H1 (cell line): ENCODE results near the gene ANKRD13B. TPM values are rescaled to one million over a fixed set of nuclear protein-coding genes. Genes with fewer than 3 reads are reported as not detected.

ENCODE experiments used
- CTCF ChIA-PET: fragments of 300-600 bp; sonication (Branson Sonifier 250); formaldehyde crosslinking; loops from one replicate; lab custom pipeline; 2021; ENCODE audit not compliant: partially characterized antibody; lab: Charles Lee
- POLR2A ChIA-PET: fragments of 300-600 bp; sonication (Branson Sonifier 250); formaldehyde crosslinking; loops from one replicate; lab custom pipeline; 2021; ENCODE audit warnings: inconsistent platforms; ENCODE audit not compliant: partially characterized antibody; lab: Charles Lee
- DNase-seq, 2 experiments: peaks; one replicate each; pipeline versions ENCODE4 v3.0.0 to v3.0.0-alpha.2; 2010 to 2022; ENCODE audit warnings: low spot score in 2 of 2, low read depth in 1 of 2, mixed read lengths in 1 of 2
- FAIRE-seq: peaks from 2 replicates; lab custom pipeline; 2011; peaks lifted over from hg19 to GRCh38; lab: Jason Lieb, UNC
- H2AFZ ChIP-seq: 2 replicates; pipeline ENCODE4 v1.8.1; 2012; ENCODE audit warnings: low read length, inconsistent platforms
- H2AK5ac ChIP-seq: 2 replicates; pipeline ENCODE4 v1.6.1; 2013; ENCODE audit warnings: low read depth, low read length
- H2BK120ac ChIP-seq: replicated peaks from 2 replicates; pipeline ENCODE3; 2013; ENCODE audit warnings: low read depth, low read length, inconsistent platforms
- H2BK12ac ChIP-seq: 2 replicates; pipeline ENCODE4 v1.6.1; 2013; ENCODE audit warnings: low read depth, low read length
- H2BK15ac ChIP-seq: 2 replicates; pipeline ENCODE4 v1.6.1; 2013; ENCODE audit warnings: low read length
- H2BK20ac ChIP-seq: 2 replicates; pipeline ENCODE4 v1.6.1; 2013; ENCODE audit warnings: low read length
- H2BK5ac ChIP-seq: 2 replicates; pipeline ENCODE4 v1.6.1; 2013; ENCODE audit warnings: low read depth, low read length
- H3K14ac ChIP-seq: 2 replicates; pipeline ENCODE4 v1.6.1; 2013; ENCODE audit warnings: inconsistent platforms; ENCODE audit not compliant: insufficient read length
- H3K18ac ChIP-seq: 2 replicates; pipeline ENCODE4 v1.6.1; 2013; ENCODE audit warnings: low read length; ENCODE audit errors: extremely low read depth
- H3K23ac ChIP-seq: 2 replicates; pipeline ENCODE4 v1.6.1; 2013; ENCODE audit warnings: inconsistent platforms; ENCODE audit not compliant: insufficient read length
- H3K23me2 ChIP-seq: 2 replicates; pipeline ENCODE4 v1.6.1; 2013; ENCODE audit warnings: low read depth, low read length
- H3K27ac ChIP-seq: 2 replicates; pipeline ENCODE4 v1.6.1; 2011; ENCODE audit warnings: low read depth, low read length, inconsistent platforms
- H3K27me3 ChIP-seq, 4 experiments: replicated peaks in 1 of 4; 1 replicate in 1 of 4; 2 replicates in 3 of 4; pipeline versions ENCODE4 v1.6.1 to v1.8.1; 2011 to 2013; ENCODE audit warnings: low read length in 3 of 4, mild to moderate bottlenecking in 3 of 4, inconsistent platforms in 2 of 4, mixed read lengths in 2 of 4, moderate library complexity in 1 of 4; ENCODE audit not compliant: control insufficient read depth in 3 of 4, insufficient read depth in 3 of 4; ENCODE audit errors: extremely low read depth in 1 of 4
- H3K36me3 ChIP-seq, 4 experiments: 2 replicates each; pipeline versions ENCODE4 v1.6.1 to v1.8.1; 2011 to 2013; ENCODE audit warnings: mild to moderate bottlenecking in 4 of 4, low read length in 3 of 4, moderate library complexity in 2 of 4, control low read depth in 1 of 4, inconsistent platforms in 1 of 4; ENCODE audit not compliant: insufficient read depth in 4 of 4, control insufficient read depth in 2 of 4
- H3K4ac ChIP-seq: replicated peaks from 2 replicates; pipeline ENCODE3; 2013; ENCODE audit warnings: low read length, low read depth, mixed read lengths, inconsistent platforms; ENCODE audit not compliant: insufficient read length
- H3K4me1 ChIP-seq, 4 experiments: replicated peaks in 1 of 4; 1 replicate in 1 of 4; 2 replicates in 3 of 4; pipeline versions ENCODE4 v1.6.1 to v1.8.1; 2011 to 2013; ENCODE audit warnings: low read length in 3 of 4, inconsistent platforms in 2 of 4, mixed read lengths in 1 of 4; ENCODE audit not compliant: insufficient read depth in 4 of 4, control insufficient read depth in 3 of 4
- H3K4me2 ChIP-seq, 2 experiments: 2 replicates each; pipeline versions ENCODE4 v1.6.1 to v1.8.1; 2011 to 2013; ENCODE audit warnings: low read depth in 2 of 2, low read length in 2 of 2, control low read depth in 1 of 2, inconsistent platforms in 1 of 2, mild to moderate bottlenecking in 1 of 2; ENCODE audit not compliant: insufficient read depth in 1 of 2
- H3K4me3 ChIP-seq, 4 experiments: fragments of 200-600, 300-600 bp in 1 of 4; sonication (generic), shearing (Covaris generic), sonication (Bioruptor Twin) in 1 of 4; 2 replicates each; pipeline versions ENCODE4 v1.5.1 to v1.8.1; 2011 to 2016; ENCODE audit warnings: low read length in 4 of 4, low read depth in 3 of 4, control low read depth in 2 of 4, inconsistent platforms in 2 of 4, mild to moderate bottlenecking in 2 of 4, mixed read lengths in 1 of 4, moderate library complexity in 1 of 4; ENCODE audit not compliant: insufficient read depth in 2 of 4; ENCODE audit errors: extremely low read depth in 1 of 4
- H3K56ac ChIP-seq: replicated peaks from 2 replicates; pipeline ENCODE3; 2013; ENCODE audit warnings: low read depth, mild to moderate bottlenecking, mixed read lengths, low read length, inconsistent platforms; ENCODE audit not compliant: insufficient read length
- H3K79me1 ChIP-seq: 2 replicates; pipeline ENCODE4 v1.6.1; 2013; ENCODE audit warnings: low read depth, low read length, control low read depth
- H3K79me2 ChIP-seq, 2 experiments: 2 replicates each; pipeline versions ENCODE4 v1.6.1 to v1.8.1; 2012 to 2013; ENCODE audit warnings: low read length in 2 of 2, mild to moderate bottlenecking in 2 of 2, inconsistent platforms in 1 of 2; ENCODE audit not compliant: insufficient read depth in 2 of 2, control insufficient read depth in 1 of 2
- H3K9ac ChIP-seq, 4 experiments: replicated peaks in 1 of 4; 1 replicate in 1 of 4; 2 replicates in 3 of 4; pipeline versions ENCODE4 v1.6.1 to v1.8.1; 2011 to 2013; ENCODE audit warnings: low read depth in 3 of 4, low read length in 3 of 4, control low read depth in 2 of 4, mild to moderate bottlenecking in 2 of 4, moderate library complexity in 2 of 4, inconsistent platforms in 1 of 4; ENCODE audit errors: extremely low read depth in 1 of 4
- H3K9me3 ChIP-seq, 2 experiments: 2 replicates each; pipeline versions ENCODE4 v1.6.1 to v1.8.1; 2012 to 2013; ENCODE audit warnings: mild to moderate bottlenecking in 2 of 2, moderate library complexity in 2 of 2, control low read depth in 1 of 2, inconsistent platforms in 1 of 2, low read depth in 1 of 2, low read length in 1 of 2, mixed read lengths in 1 of 2; ENCODE audit not compliant: insufficient read depth in 2 of 2
- H4K20me1 ChIP-seq, 2 experiments: replicated peaks in 1 of 2; 2 replicates each; pipeline versions ENCODE3 to v1.8.1; 2011 to 2013; ENCODE audit warnings: inconsistent platforms in 2 of 2, low read length in 2 of 2, mild to moderate bottlenecking in 1 of 2; ENCODE audit not compliant: insufficient read depth in 2 of 2, control insufficient read depth in 1 of 2
- H4K5ac ChIP-seq: 2 replicates; pipeline ENCODE4 v1.6.1; 2013; ENCODE audit warnings: low read length, low read depth, mixed read lengths, inconsistent platforms; ENCODE audit not compliant: insufficient read length
- H4K8ac ChIP-seq: 2 replicates; pipeline ENCODE4 v1.8.0; 2013; ENCODE audit warnings: mild to moderate bottlenecking, moderate library complexity, low read length, inconsistent platforms; ENCODE audit not compliant: insufficient read depth; ENCODE audit errors: extremely low read depth
- H4K91ac ChIP-seq: replicated peaks from 2 replicates; pipeline ENCODE3; 2013; ENCODE audit warnings: low read length, mixed read lengths, inconsistent platforms; ENCODE audit not compliant: insufficient read length
- BRCA1 ChIP-seq: IDR thresholded peaks from 2 replicates; pipeline ENCODE4 v1.6.1; 2012; ENCODE audit warnings: low read depth, low read length, improper control_type of control experiment
- SP1 ChIP-seq: IDR thresholded peaks from 2 replicates; pipeline ENCODE4 v1.6.1; 2011; ENCODE audit warnings: low read depth, low read length
- SP4 ChIP-seq: IDR thresholded peaks from 2 replicates; pipeline ENCODE4 v1.6.1; 2012; ENCODE audit warnings: low read length, inconsistent platforms
- TBP ChIP-seq: IDR thresholded peaks from 2 replicates; pipeline ENCODE4 v1.6.1; 2011; ENCODE audit warnings: low read depth, low read length, improper control_type of control experiment
- WGBS, 2 experiments: shearing (Covaris generic) in 1 of 2; methylation state at CpG; one replicate each; pipeline versions ENCODE4 v1.1.6 to v1.1.7; 2013 to 2015; ENCODE audit warnings: low lambda C conversion rate in 2 of 2, mixed read lengths in 2 of 2, inconsistent platforms in 1 of 2, low coverage in 1 of 2, missing lambda C conversion rate in 1 of 2; ENCODE audit not compliant: insufficient replicate concordance in 2 of 2, insufficient coverage in 1 of 2, insufficient read length in 1 of 2; ENCODE audit errors: extremely low coverage in 1 of 2, missing lambda C conversion rate in 1 of 2; 5-methylcytosine and 5-hydroxymethylcytosine counted together
- polyA plus RNA-seq, 7 experiments: library from polyadenylated mRNA; depleted of rRNA in 3 of 7; stranded (reverse) in 5 of 7; unstranded in 2 of 7; fragments of >200 nt in 5 of 7; fragments of 200-250 nt in 2 of 7; gene quantifications; 1 replicate in 5 of 7; 2 replicates in 1 of 7; 4 replicates in 1 of 7; pipeline versions ENCODE4 v1.2.1 to v1.2.3, GENCODE V29; 2011 to 2013; ENCODE audit warnings: missing spikeins in 2 of 7, mixed read lengths in 2 of 7
- total RNA-seq: library from RNA; stranded (reverse); fragmentation: NEBNext Ultra II Directional; extraction: Animal tissue kit (Norgen Biotek cat#: 25700); gene quantifications from 2 replicates; pipeline ENCODE4 v1.2.1, GENCODE V29; 2021

The ANKRD13B gene
- total and polyA plus RNA-seq, 2 of the 8 experiments (the other 6 are each of a cell fraction or from before 2014, with no cell fraction given): 16.4 to 48.5 TPM

GRCh38 chr17:29555840-29556239 is 37.1 kb upstream of the ANKRD13B start:
- no peak overlapping the region for H3K4me3 ChIP-seq
- CTCF ChIA-PET: interaction anchor here (0.7 to 1.7 kb wide), 5 partner anchors 9 to 185 kb away, joined by 3 to 4 read pairs (median 3); no protein-coding TSS in a partner anchor
- DNase-seq: peak in 1 of 2 experiments; percentile 17
- TF ChIP-seq SP4: no peak
- TF ChIP-seq BRCA1: no peak
- TF ChIP-seq SP1: no peak
- no peak for TF ChIP-seq TBP
- TF ChIP-seq, all 59 proteins: peak for 0
- Histone ChIP-seq H4K91ac (no peak overlapping the region), H2BK12ac (no peak overlapping the region), H2BK5ac (no peak overlapping the region), H3K23me2 (no peaks in the 10 kb centered on the region), H3K4me2 (no peak overlapping the region), H4K5ac (no peak overlapping the region), H2BK15ac (no peak overlapping the region), H3K79me2 (no peaks in the 10 kb centered on the region), H3K79me1 (no peaks in the 10 kb centered on the region), H2BK20ac (no peak overlapping the region), H4K20me1 (no peaks in the 10 kb centered on the region), H4K8ac (no peak overlapping the region), H3K27me3 (no peaks in the 10 kb centered on the region), H3K23ac (no peak overlapping the region), H3K56ac (no peak overlapping the region), H2AFZ (no peak overlapping the region), H3K4ac (no peak overlapping the region), H3K9ac (no peak overlapping the region), H2AK5ac (no peak overlapping the region), H3K14ac (no peak overlapping the region), H3K9me3 (no peaks in the 10 kb centered on the region), H3K36me3 (no peaks in the 10 kb centered on the region), H2BK120ac (no peak overlapping the region), H3K18ac (no peak overlapping the region), H3K4me1 (no peaks in the 10 kb centered on the region), H3K27ac (no peak overlapping the region)
- no peak for FAIRE-seq
- WGBS, 2 experiments: 86% methylated on average over 3 of the region's 3 CpGs; no CpG with 5 or more reads in 1 of the 2 experiments
- POLR2A ChIA-PET: interaction anchor here (0.9 kb wide), 1 partner anchor 17 kb away, joined by 3 read pairs; no protein-coding TSS in a partner anchor
